ENCODE measurements around the gene TIAM1.

The TIAM1 gene

DNA sequence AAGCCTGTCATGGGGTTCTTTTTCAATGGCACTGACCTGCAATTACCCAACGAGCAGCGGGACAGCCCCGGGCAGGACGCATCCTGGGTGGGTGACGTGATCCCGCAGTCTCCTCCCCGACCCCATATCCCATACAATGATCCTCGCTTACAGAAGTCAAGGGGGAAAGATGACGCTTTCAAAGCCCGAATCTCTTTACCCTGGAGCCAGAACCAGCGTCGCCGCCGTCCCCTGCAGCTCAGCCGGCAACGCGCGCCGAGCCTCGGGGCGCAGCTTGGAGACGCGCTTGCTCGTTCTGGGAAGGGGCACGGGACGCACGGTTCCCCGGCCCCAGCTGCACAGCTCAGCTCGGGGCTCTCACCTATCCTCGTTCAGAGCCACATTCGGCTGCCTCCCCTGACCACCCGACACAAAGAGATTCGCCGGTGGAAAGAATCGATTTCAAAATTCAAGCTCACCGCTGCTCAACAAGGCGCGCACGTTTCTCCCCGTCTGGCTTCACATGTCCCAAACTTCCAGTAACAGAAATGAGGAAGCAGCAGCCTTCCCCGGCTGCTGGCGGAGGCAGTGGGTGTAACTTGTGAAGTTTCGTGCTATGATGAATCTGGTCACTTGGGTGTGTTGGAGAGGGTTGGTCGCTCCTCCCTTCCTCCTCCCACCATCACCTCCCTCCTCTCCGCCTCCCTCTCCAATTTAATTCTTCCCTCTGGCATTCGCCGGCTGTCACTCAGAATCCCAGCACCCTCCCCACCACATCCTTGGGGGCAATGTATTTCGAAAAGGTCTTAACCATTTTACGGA is at the start of gene TIAM1:
Gene TIAM1 (minus strand): TSS at position 582 of the 801 bp plus-strand sequence. CDS start 77,289 bp downstream, outside the sequence.
- no peak for DNase-seq

DNA sequence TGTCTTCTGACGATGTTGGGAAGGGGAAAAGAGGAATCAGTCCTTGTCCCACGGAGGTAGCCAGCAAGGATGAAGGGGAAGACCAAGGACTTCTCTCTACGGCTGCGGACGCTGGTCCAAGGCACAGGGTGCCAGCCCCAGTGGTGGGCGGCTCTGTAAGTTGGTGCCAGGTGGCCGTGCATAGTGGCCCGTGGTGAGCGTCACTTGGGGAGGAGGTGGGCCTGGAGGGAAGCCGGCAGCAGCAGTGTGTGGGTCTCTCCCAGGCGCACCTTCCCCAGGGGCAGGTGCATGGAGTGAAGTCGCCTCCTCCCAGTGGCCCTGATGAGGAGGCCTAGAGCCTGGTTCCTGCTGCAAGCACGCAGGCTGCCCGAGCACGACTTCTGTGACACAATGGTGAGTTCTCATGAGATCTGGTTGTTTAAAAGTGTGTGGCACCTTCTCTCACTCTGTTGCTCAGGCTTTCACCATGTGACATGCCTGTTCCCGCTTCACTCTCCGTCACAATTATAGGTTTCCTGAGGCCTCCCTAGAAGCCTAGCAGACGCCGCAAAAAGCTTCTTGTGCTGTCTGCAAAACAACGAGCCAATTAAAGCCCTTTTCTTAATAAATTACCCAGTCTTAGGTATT is 43.6 kb upstream of the TIAM1 start:
- no peak for DNase-seq

DNA sequence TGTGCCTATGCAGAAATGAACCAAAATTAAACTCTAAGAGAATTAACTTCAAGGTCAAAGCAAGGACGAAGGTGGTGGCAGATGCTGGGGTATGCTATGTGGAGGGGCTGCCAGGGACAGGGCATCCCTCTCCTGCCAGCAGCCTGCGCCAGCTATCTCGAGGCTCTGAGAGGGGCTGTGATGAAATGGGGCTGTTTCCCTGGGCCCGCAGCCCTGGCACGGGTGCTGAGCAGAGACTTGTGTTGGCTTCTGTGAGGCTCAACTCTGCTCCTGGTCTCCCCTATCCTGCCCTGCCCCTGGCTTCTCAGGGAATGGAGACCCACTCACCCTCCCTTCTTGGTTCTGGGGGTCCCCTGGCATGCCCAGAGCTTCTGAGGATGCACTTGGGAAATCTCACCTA is 41.9 kb upstream of the TIAM1 start:
- DNase-seq: no peak

- DNase-seq: no peak
Observed at GRCh38 chr21:31383770-31384169, 39.7 kb upstream of the TIAM1 start.

- DNase-seq: no peak
Observed at GRCh38 chr21:31382060-31382459, 38.0 kb upstream of the TIAM1 start.

- DNase-seq: no peak
Observed at GRCh38 chr21:31376301-31376700, 32.2 kb upstream of the TIAM1 start.

- DNase-seq: no peak
Observed at GRCh38 chr21:31374395-31374794, 30.3 kb upstream of the TIAM1 start.

DNA sequence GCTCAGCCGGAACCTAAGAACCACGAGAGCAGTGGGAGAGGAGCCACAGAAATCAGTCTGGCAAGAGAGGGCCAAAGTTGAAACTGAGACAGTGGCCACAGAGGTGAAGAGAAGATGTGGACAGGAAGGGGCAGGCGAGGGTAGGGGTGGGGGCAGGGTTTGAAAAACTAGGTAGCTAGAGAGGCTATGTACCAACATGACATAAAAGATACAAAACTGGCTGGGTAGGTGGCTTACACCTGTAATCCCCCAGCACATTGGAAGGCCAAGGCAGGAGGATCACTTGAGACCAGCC is 28.4 kb upstream of the TIAM1 start:
- no peak for DNase-seq

DNA sequence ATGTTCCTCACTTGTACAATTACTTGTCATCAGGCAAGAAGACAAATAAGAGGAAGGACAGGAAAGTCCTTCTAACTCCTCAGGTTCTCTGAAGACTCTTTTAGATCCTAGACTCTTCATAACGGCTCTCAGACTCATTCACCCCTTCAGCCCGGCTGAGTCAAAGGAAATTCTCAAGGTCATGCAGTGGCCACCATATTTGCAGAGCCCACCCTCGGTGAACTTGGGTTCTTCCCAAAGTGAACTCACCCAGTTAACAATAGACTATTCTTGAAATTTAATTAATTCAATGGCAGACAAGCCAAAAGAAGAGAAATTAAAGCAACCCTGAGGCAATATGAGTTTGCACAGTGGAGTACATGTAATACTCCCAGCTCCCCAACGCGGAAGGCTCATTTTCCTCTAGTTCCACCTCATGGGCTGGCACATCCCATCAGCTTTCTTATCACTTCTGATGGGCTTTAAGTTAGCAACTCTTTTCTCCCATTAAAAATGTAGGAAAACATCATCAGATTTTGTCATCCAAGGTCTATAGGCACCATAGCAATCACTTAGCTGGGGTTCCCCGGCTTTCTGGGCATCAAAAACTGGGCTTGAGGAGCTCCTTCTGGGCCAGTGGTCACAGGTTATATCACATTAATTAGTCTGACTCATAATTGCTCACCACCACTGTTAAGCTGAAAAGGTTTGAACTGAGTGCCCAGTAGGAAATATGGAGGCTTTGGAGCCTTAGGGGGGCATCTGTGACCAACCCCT is 27.8 kb upstream of the TIAM1 start:
- DNase-seq: no peak

- DNase-seq: no peak
Observed at GRCh38 chr21:31370893-31371544, 27.0 kb upstream of the TIAM1 start.

GRCh38 chr21:31370281-31370892 is 26.3 kb upstream of the TIAM1 start:
- no peak for DNase-seq

- DNase-seq: no peak
Observed at GRCh38 chr21:31368361-31368760, 24.3 kb upstream of the TIAM1 start.

GRCh38 chr21:31367801-31368200 is 23.7 kb upstream of the TIAM1 start:
- DNase-seq: no peak

- no peak for DNase-seq
Observed at GRCh38 chr21:31366825-31367224, 22.8 kb upstream of the TIAM1 start.

GRCh38 chr21:31364253-31364945 is 20.3 kb upstream of the TIAM1 start:
- DNase-seq: no peak

DNA sequence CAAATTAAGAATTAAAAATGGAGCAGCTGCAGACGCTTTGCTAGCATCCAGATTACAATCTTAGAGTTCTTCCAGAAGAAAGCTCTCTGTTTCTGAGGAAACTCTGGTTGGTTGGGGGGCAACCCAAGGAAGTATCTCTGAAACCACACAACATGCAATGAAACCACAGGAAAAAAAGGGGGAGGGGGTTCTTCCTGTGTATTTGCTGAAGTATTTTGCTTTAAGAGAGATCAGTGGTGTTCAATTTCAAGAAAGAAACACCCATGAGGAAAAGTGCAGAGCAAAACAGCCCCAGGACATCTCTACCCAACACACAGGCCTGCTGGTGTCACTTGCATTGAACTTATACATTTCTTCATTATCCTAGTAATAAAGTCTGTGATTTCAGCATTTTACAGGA is 19.7 kb upstream of the TIAM1 start:
- no peak for DNase-seq

DNA sequence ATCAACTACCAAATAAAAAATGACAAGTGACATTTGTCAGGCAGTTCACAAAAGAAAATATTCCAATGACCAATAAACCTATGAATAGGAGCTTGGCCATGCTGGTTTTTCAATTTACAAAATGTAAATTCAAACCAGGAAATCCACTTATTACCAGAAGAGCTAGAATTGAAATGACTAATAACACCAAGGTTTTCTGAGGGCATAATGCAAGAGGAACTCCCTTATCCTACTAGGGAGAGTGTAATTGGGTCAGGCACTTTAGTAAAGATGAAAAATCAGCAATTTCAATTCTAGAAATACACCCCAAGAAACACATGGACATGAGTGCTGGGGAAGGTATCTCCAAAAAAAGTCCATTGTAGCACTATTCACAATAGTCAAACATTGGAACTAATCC is 16.7 kb upstream of the TIAM1 start:
- DNase-seq: no peak

- no peak for DNase-seq
Observed at GRCh38 chr21:31358158-31358557, 14.1 kb upstream of the TIAM1 start.

DNA sequence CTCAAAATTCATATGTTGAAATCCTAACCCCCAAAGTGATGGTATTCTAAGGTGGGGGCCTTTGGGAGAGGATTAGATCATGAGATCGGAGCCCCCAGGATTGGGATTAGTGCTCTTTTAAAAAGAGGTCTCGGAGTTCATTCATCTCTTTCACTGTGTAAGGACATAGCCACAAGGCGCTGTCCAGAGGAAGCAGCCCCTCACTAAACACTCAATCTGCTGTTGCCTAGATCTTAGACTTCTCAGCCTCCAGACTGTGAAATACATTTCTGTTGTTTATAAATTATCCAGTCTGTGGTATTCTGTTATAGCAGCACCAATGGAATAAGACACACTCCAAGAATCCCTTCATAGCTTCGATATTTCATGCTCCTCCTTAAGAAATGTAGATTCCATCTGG is 12.4 kb upstream of the TIAM1 start:
- no peak for DNase-seq

- no peak for DNase-seq
Observed at GRCh38 chr21:31354604-31355443, 10.8 kb upstream of the TIAM1 start.

GRCh38 chr21:31354122-31354521 is 10.1 kb upstream of the TIAM1 start:
- no peak for DNase-seq

DNA sequence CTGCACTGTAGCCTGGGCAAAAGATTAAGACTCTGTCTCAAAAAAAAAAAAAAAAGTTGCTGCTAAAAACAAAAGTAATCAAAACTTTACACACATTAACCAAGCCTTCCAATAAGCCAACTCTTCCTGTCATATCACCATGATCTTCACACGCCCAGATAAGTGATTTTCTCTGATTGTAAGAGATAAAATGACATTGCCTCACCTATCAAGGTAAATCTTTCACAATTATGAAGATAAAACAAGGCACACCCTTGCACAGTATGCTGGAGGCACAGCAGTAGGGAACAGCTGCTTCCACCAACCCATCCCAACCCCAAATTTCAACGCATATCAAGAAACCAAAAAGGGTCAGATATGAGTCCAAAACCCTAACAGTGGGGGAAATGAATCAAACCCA is 8.8 kb upstream of the TIAM1 start:
- DNase-seq: no peak

All from SHP77 treated with DMSO at 0.1 percent for 48 hours (cell line).